ENCODE measurements around the gene PEDS1.

Gene PEDS1

GRCh38 chr20:50133041-50133440, 20.5 kb downstream of the PEDS1 start:
- DNase-seq, result no peak

- DNase-seq, result no peak
Measured at GRCh38 chr20:50130995-50131394, 22.5 kb downstream of the PEDS1 start.

- no peak for DNase-seq
Measured at GRCh38 chr20:50130356-50130723, 23.2 kb downstream of the PEDS1 start.

GRCh38 chr20:50129662-50130355, 23.7 kb downstream of the PEDS1 start:
- DNase-seq, result no peak

- no peak for DNase-seq
Measured at GRCh38 chr20:50128520-50128905, 25.0 kb downstream of the PEDS1 start.

GRCh38 chr20:50127587-50128519, 25.7 kb downstream of the PEDS1 start:
- no peak for DNase-seq

- DNase-seq, result no peak
Measured at GRCh38 chr20:50126662-50127061, 26.9 kb downstream of the PEDS1 start.

- no peak for DNase-seq
Measured at GRCh38 chr20:50125279-50125678, 28.2 kb downstream of the PEDS1 start.

- DNase-seq, result no peak
Measured at GRCh38 chr20:50124496-50124895, 29.0 kb downstream of the PEDS1 start.

GRCh38 chr20:50123418-50123817, 30.1 kb downstream of the PEDS1 start:
- no peak for DNase-seq

- DNase-seq, result no peak
Measured at GRCh38 chr20:50122763-50123162, 30.8 kb downstream of the PEDS1 start.

- DNase-seq, result no peak
Measured at GRCh38 chr20:50121858-50122271, 31.7 kb downstream of the PEDS1 start.

GRCh38 chr20:50120935-50121693, 32.4 kb downstream of the PEDS1 start:
- DNase-seq, result no peak

- DNase-seq, result no peak
Measured at GRCh38 chr20:50118203-50118602, 35.3 kb downstream of the PEDS1 start.

GRCh38 chr20:50116368-50116999, 37.0 kb downstream of the PEDS1 start:
- DNase-seq, result no peak

GRCh38 chr20:50115591-50116367, 37.7 kb downstream of the PEDS1 start:
- DNase-seq, result peak; percentile 91

GRCh38 chr20:50115041-50115512, 38.4 kb downstream of the PEDS1 start:
- DNase-seq, result no peak

GRCh38 chr20:50113420-50114224, 39.9 kb downstream of the PEDS1 start:
- no peak for DNase-seq

GRCh38 chr20:50112512-50113419, 40.8 kb downstream of the PEDS1 start, which contains the start of gene UBE2V1:
Gene UBE2V1, minus strand, starts transcription at chr20:50113150. Its CDS starts 22 bp downstream, at chr20:50113128.
- DNase-seq, result peak; percentile 94

Measured in activated CD8-positive, alpha-beta memory T cell treated with anti-CD3 and anti-CD28 coated beads, Interleukin-2, amount 50 U/mL, for 48 hours (primary cell).